HepG2 (cell line): Measurements from ENCODE around the gene ABHD12. TPM values are rescaled to one million over a fixed set of nuclear protein-coding genes. Genes with fewer than 3 reads are reported as not detected.

Experiments used
- ARID4A ChIP-seq: sonication (generic); formaldehyde crosslinking; IDR thresholded peaks from 2 replicates; pipeline ENCODE4 v1.5.0; 2020; ENCODE audit warnings: mild to moderate bottlenecking, missing genetic modification reagents, borderline replicate concordance
- BORCS8-MEF2B ChIP-seq: sonication (generic); formaldehyde crosslinking; IDR thresholded peaks from 2 replicates; pipeline ENCODE4 v1.8.0; 2022; ENCODE audit warnings: mild to moderate bottlenecking, missing genetic modification reagents
- MXD4 ChIP-seq: IDR thresholded peaks from 2 replicates; pipeline ENCODE4 v1.6.1; 2016; ENCODE audit warnings: mild to moderate bottlenecking, missing biosample characterization, missing genetic modification reagents
- NONO ChIP-seq, 2 experiments: fragments of 450-650 bp in 1 of 2; sonication (generic) in 1 of 2; formaldehyde crosslinking in 1 of 2; IDR thresholded peaks in 1 of 2; conservative IDR thresholded peaks in 1 of 2; 2 replicates each; pipeline versions ENCODE4 v1.6.1 to v1.8.0; 2017 to 2022; ENCODE audit warnings: mild to moderate bottlenecking in 1 of 2, missing genetic modification reagents in 1 of 2, moderate library complexity in 1 of 2
- NRL ChIP-seq: sonication (generic); formaldehyde crosslinking; IDR thresholded peaks from 2 replicates; pipeline ENCODE4 v1.5.0; 2020; ENCODE audit warnings: missing genetic modification reagents, mild to moderate bottlenecking, moderate library complexity, borderline replicate concordance
- PCBP1 ChIP-seq: fragments of 200-400 bp; formaldehyde crosslinking; IDR thresholded peaks from 2 replicates; pipeline ENCODE4 v1.6.1; 2017; ENCODE audit warnings: mild to moderate bottlenecking, low read depth, low read length, borderline replicate concordance
- RBFOX2 ChIP-seq: fragments of 200-400 bp; formaldehyde crosslinking; IDR thresholded peaks from 2 replicates; pipeline ENCODE4 v1.6.1; 2017; ENCODE audit warnings: low read depth, mild to moderate bottlenecking, low read length
- XRCC5 ChIP-seq: fragments of 200-400 bp; formaldehyde crosslinking; optimal IDR thresholded peaks from 2 replicates; pipeline ENCODE3; 2017; ENCODE audit warnings: mild to moderate bottlenecking, low read length
- ZFP37 ChIP-seq: sonication (generic); formaldehyde crosslinking; IDR thresholded peaks from 2 replicates; pipeline ENCODE4 v1.4.0; 2020; ENCODE audit warnings: missing genetic modification reagents, borderline replicate concordance
- ZNF124 ChIP-seq: sonication (generic); formaldehyde crosslinking; IDR thresholded peaks from 2 replicates; pipeline ENCODE4 v1.4.0; 2020; ENCODE audit warnings: missing genetic modification reagents
- ZNF740 ChIP-seq: sonication (generic); formaldehyde crosslinking; IDR thresholded peaks from 2 replicates; pipeline ENCODE4 v1.4.0; 2020; ENCODE audit warnings: missing genetic modification reagents
- polyA plus RNA-seq, 8 experiments: library from polyadenylated mRNA; depleted of rRNA in 3 of 8; stranded (reverse) in 7 of 8; unstranded in 1 of 8; fragments of >200 nt; fragmentation: Illumina TruSeq in 4 of 8; extraction: Trizol in 4 of 8; gene quantifications; 2 replicates each; pipeline versions ENCODE4 v1.2.1 to v1.2.3, GENCODE V29; 2011 to 2016; ENCODE audit warnings: low read depth in 4 of 8, missing spikeins in 1 of 8, mixed read lengths in 1 of 8; ENCODE audit not compliant: insufficient read depth in 1 of 8
- total RNA-seq, 5 experiments: library from RNA; depleted of rRNA; stranded (reverse); fragments of >200 nt; fragmentation: Illumina TruSeq; extraction: Trizol; gene quantifications; 2 replicates each; pipeline ENCODE4 v1.2.3, GENCODE V29; 2016; ENCODE audit warnings: low read depth in 1 of 5
- TF ChIP-seq, protein P1 (sequence below): sonication (generic); formaldehyde crosslinking; IDR thresholded peaks from 2 replicates; pipeline ENCODE4 v1.4.0; 2020; ENCODE audit warnings: missing genetic modification reagents
- TF ChIP-seq, protein P2 (sequence below): sonication (generic); formaldehyde crosslinking; IDR thresholded peaks from 2 replicates; pipeline ENCODE4 v1.5.1; 2020; ENCODE audit warnings: mild to moderate bottlenecking, moderate library complexity, missing genetic modification reagents
- TF ChIP-seq, protein P3 (sequence below): sonication (generic); formaldehyde crosslinking; IDR thresholded peaks from 2 replicates; pipeline ENCODE4 v1.8.0; 2022; ENCODE audit warnings: mild to moderate bottlenecking, missing genetic modification reagents, moderate library complexity
- TF ChIP-seq, protein P4 (sequence below): IDR thresholded peaks from 2 replicates; pipeline ENCODE4 v1.6.1; 2016

The ABHD12 gene
- total and polyA plus RNA-seq, 2 of the 13 experiments (the other 11 are each of a cell fraction or from before 2014, with no cell fraction given), result 23.5 to 72.1 TPM

DNA sequence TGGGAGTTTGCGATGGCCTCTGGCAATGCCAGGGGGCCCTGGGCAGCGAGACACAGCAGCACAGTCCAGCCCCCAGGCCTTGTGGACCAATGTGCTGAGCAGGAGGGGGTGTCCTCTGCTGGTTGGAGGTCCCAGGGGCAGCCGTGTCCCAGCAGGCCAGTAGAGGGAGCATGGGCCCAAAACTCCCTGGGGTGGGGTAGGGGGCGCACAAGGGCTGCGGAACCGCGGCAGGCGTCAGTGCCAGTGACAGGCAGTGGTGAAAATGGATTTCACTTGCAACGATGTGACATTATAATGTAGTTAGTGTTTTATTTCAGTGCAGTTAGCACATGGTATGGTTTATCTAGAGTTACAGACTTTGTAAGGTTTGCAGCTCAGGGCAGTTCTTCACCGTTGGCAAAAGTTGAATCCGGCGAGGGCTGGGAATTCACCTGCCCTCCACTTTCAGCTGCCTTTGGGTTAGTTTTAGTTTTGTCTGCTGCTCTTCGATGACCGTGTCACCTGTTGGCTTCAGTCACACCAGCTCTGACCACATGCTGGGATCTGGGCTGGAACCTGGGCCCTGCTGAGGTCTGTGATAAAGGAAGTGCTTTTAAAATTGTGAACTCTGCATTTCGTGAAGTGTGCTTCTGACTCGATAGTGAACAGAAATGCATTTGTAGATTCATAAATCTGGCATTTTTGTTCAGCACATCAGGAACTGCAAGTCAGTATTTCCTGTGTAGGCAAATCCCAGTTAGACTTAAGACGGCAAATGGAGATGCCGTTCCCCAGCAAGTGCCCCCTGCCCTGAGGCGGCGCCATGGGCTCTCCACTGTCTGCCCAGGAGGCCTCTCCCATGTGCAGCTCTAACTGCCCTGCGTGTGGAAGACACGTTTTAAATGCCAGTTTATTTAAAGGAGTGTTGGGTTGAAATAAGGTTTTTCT lies 95.9 kb downstream of the ABHD12 start (continued):
- TF ChIP-seq, protein P1, sequence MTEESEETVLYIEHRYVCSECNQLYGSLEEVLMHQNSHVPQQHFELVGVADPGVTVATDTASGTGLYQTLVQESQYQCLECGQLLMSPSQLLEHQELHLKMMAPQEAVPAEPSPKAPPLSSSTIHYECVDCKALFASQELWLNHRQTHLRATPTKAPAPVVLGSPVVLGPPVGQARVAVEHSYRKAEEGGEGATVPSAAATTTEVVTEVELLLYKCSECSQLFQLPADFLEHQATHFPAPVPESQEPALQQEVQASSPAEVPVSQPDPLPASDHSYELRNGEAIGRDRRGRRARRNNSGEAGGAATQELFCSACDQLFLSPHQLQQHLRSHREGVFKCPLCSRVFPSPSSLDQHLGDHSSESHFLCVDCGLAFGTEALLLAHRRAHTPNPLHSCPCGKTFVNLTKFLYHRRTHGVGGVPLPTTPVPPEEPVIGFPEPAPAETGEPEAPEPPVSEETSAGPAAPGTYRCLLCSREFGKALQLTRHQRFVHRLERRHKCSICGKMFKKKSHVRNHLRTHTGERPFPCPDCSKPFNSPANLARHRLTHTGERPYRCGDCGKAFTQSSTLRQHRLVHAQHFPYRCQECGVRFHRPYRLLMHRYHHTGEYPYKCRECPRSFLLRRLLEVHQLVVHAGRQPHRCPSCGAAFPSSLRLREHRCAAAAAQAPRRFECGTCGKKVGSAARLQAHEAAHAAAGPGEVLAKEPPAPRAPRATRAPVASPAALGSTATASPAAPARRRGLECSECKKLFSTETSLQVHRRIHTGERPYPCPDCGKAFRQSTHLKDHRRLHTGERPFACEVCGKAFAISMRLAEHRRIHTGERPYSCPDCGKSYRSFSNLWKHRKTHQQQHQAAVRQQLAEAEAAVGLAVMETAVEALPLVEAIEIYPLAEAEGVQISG, result peak; percentile 94
- peak; percentile 88 for TF ChIP-seq ZNF124
- TF ChIP-seq, protein P2, sequence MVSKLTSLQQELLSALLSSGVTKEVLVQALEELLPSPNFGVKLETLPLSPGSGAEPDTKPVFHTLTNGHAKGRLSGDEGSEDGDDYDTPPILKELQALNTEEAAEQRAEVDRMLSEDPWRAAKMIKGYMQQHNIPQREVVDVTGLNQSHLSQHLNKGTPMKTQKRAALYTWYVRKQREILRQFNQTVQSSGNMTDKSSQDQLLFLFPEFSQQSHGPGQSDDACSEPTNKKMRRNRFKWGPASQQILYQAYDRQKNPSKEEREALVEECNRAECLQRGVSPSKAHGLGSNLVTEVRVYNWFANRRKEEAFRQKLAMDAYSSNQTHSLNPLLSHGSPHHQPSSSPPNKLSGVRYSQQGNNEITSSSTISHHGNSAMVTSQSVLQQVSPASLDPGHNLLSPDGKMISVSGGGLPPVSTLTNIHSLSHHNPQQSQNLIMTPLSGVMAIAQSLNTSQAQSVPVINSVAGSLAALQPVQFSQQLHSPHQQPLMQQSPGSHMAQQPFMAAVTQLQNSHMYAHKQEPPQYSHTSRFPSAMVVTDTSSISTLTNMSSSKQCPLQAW (CRISPR knock-in tag), result peak; percentile 70; the same call in 1 of the 2 replicates
- TF ChIP-seq, protein P3, sequence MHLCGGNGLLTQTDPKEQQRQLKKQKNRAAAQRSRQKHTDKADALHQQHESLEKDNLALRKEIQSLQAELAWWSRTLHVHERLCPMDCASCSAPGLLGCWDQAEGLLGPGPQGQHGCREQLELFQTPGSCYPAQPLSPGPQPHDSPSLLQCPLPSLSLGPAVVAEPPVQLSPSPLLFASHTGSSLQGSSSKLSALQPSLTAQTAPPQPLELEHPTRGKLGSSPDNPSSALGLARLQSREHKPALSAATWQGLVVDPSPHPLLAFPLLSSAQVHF (CRISPR knock-in tag), result no peak
- TF ChIP-seq BORCS8-MEF2B, result peak; percentile 68; the same call in 1 of the 2 replicates
- peak; percentile 100 for TF ChIP-seq XRCC5
- TF ChIP-seq ARID4A, result peak; percentile 56; the same call in 1 of the 2 replicates
- peak; percentile 62; the same call in 1 of the 2 replicates for TF ChIP-seq NRL (CRISPR knock-in tag)
- TF ChIP-seq RBFOX2, result no peak
- no peak for TF ChIP-seq NONO (IDR thresholded peaks at IDR 0.05)
- TF ChIP-seq NONO (CRISPR knock-in tag; conservative IDR thresholded peaks at IDR 0.05), result peak; percentile 91
- TF ChIP-seq ZNF740, result peak; percentile 100
- peak; percentile 68; the same call in 1 of the 2 replicates for TF ChIP-seq PCBP1
- TF ChIP-seq, protein P4, sequence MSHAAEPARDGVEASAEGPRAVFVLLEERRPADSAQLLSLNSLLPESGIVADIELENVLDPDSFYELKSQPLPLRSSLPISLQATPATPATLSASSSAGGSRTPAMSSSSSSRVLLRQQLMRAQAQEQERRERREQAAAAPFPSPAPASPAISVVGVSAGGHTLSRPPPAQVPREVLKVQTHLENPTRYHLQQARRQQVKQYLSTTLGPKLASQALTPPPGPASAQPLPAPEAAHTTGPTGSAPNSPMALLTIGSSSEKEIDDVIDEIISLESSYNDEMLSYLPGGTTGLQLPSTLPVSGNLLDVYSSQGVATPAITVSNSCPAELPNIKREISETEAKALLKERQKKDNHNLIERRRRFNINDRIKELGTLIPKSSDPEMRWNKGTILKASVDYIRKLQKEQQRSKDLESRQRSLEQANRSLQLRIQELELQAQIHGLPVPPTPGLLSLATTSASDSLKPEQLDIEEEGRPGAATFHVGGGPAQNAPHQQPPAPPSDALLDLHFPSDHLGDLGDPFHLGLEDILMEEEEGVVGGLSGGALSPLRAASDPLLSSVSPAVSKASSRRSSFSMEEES (CRISPR knock-in tag), result no peak
- TF ChIP-seq MXD4 (CRISPR knock-in tag), result peak; percentile 86
- TF ChIP-seq ZFP37, result 0 out of 2 replicates have a peak, but pooled peaks have one; percentile 38
